Right kidney (tissue), 9 donors: ENCODE data around the gene RAB11FIP5.
"Not testable (repeated sequence)": the region's sequence is repeated elsewhere in the genome, so short reads cannot be mapped to it uniquely, and the experiment has no call there.

ENCODE experiments used
- DNase-seq: peaks from one replicate; pipeline ENCODE4 v3.0.0-alpha.2; 2016
- long read RNA-seq, 8 donors: transcript quantifications; one replicate each; lab custom pipeline, GENCODE V29; 2026

The RAB11FIP5 gene
- long read RNA-seq, donor 1, full-length matches to known transcripts: 3 of 3 reads
- long read RNA-seq, donor 1, partial matches to known transcripts: 0 of 3 reads
- long read RNA-seq, donor 1, other reads (novel, unspliced or antisense): 0 of 3 reads
- long read RNA-seq, donor 2, full-length matches to known transcripts: 6 of 12 reads
- long read RNA-seq, donor 2, partial matches to known transcripts: 6 of 12 reads
- long read RNA-seq, donor 2, other reads (novel, unspliced or antisense): 0 of 12 reads
- long read RNA-seq, donor 3, full-length matches to known transcripts: 1 of 10 reads
- long read RNA-seq, donor 3, partial matches to known transcripts: 9 of 10 reads
- long read RNA-seq, donor 3, other reads (novel, unspliced or antisense): 0 of 10 reads
- long read RNA-seq, donor 4, full-length matches to known transcripts: 3 of 3 reads
- long read RNA-seq, donor 4, partial matches to known transcripts: 0 of 3 reads
- long read RNA-seq, donor 4, other reads (novel, unspliced or antisense): 0 of 3 reads
- long read RNA-seq, donor 5, full-length matches to known transcripts: 4 of 19 reads
- long read RNA-seq, donor 5, partial matches to known transcripts: 6 of 19 reads
- long read RNA-seq, donor 5, other reads (novel, unspliced or antisense): 9 of 19 reads
- long read RNA-seq, donor 6, full-length matches to known transcripts: 4 of 27 reads
- long read RNA-seq, donor 6, partial matches to known transcripts: 23 of 27 reads
- long read RNA-seq, donor 6, other reads (novel, unspliced or antisense): 0 of 27 reads
- long read RNA-seq, donor 7, full-length matches to known transcripts: 3 of 20 reads
- long read RNA-seq, donor 7, partial matches to known transcripts: 17 of 20 reads
- long read RNA-seq, donor 7, other reads (novel, unspliced or antisense): 0 of 20 reads
- long read RNA-seq, donor 8, full-length matches to known transcripts: 6 of 6 reads
- long read RNA-seq, donor 8, partial matches to known transcripts: 0 of 6 reads
- long read RNA-seq, donor 8, other reads (novel, unspliced or antisense): 0 of 6 reads

DNA sequence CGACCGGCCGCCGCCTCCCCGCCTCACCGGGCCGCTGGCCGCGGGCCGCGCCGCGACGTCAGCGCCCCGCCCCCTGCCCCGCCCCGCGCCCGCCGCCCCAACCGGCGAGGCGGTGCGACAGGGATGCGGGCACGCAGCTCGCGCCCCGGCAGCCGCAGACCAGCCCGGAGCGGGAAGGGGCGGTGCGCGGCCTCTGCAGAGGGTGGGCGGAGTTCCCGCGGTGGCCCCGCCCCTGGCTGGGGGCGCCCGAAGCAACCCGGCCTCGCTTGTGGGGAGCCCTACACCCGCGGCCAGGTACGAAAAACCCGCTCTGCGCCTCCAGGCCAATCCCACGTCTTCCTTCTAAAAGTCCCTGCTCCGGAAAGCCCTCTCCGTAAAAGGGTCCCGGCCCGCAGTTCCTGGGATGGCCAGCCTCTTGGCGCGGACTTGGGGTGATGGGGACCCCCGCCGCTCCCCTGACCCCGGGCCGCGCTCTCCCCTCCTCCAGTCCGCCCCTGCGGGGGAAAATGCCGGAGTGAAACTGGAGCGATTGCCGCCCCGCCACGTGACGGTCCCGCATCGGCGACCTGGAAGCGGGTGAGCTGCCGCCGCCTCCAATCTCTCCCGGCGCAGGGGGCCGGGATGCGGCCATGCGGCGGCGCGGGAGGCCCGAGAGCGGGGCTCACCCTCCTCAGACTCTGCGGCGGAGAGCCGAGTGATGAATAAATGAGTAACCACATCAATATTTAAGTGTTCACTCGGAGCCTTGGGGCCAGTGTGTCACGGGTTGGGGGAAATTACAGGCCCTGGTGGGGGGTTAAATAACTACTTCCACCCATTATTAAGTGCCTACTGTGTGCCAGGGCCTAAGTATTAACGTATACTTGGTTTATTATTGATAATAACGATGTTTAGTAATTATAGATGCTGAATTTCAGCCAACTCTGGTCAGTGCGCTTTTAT, at the start of gene RAB11FIP5:
Gene RAB11FIP5, minus strand, starts transcription at position 36 of the 942 bp plus-strand sequence. CDS start 171 bp downstream, outside the sequence.
- DNase-seq: peak; percentile 88

DNA sequence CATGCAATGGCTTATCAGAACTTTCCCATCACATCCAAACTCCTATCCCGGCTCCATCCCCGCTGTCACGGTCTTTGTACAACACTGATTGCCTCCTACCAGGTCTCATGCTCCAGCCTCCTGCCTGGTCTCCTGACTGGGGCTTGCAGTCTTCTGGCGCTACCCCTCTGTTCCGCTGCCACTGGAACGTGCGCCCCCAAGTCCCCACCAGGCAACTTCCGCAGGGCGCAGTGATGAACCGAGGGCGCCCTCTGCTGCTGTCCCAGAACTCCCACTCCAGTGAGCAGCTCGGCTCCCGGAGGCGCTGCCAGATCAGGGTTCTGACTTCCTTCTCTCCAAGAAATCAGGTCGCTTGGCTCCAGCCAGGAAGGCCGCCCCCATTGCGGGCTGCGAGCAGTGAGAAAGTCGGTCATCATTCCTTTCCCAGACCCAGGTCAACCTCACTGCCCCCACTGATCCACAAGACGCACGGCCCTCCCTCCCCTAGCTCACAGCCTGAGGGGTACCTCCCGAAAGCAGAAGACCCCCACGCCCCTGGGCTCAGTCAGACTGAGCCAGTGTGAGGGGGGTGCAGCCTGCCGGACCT, 43.9 kb upstream of the RAB11FIP5 start:
- peak; percentile 57 for DNase-seq

DNA sequence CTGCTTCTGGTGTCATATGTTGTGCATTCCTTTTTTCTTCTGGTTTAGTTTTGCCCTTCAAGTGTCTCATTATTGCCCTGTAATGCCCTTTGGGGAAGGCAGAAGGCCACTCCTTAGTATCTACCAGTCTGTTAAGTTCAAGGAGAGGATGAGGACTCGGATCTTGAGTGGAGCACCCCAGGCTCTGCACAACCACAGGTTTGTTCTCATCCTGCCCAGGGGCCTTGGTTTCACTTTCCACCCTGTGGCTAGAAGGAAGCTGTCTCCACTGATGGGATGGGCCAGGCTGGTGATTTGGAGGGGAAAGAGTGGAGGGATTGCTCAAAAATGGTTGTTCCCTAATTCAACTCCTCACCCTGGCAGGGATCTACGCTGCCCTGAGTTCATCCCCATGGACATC, 30.2 kb upstream of the RAB11FIP5 start:
- DNase-seq: no peak

GRCh38 chr2:73141896-73142295, 29.1 kb upstream of the RAB11FIP5 start:
- DNase-seq: no peak

DNA sequence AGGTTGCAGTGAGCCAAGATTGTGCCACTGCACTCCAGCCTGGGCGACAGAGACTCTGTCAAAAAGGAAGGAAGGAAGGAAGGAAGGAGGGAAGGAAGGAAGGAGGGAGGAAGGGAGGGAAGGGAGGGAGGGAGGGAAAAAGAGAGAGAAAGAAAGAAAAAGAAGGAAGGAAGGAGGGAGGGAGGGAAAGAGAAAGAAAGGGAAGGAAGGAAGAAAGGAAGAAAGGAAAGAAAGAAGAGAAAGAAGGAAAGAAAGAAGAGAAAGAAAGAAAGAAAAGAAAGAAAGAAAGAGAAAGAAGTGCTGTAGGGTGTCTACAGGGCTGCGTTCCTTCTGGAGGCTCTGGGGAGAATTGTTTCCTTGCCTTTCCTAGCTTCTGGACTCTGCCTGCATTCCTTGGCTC, 22.5 kb upstream of the RAB11FIP5 start:
- no peak for DNase-seq

DNA sequence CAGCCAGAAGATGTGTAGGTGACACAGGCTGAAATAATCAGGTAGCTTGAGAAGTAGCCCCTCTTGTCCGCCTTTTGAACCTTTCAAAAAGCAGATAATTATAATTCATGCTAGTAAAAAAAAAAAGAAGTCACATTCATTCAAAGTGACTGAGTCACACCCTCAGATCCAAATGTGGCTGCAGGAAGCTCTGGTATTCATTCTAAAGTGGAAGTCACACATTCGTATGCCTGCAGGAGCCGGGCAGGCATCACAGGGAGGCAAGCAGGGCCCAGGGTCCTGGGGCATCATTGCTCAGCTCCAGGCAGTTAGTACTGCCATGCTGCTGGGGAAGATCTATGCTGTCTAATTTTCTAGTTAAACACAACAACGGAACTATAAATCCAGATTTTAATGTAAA, 21.7 kb upstream of the RAB11FIP5 start:
- no peak for DNase-seq

- DNase-seq: no peak
Measured at GRCh38 chr2:73133566-73134197, 20.9 kb upstream of the RAB11FIP5 start.

DNA sequence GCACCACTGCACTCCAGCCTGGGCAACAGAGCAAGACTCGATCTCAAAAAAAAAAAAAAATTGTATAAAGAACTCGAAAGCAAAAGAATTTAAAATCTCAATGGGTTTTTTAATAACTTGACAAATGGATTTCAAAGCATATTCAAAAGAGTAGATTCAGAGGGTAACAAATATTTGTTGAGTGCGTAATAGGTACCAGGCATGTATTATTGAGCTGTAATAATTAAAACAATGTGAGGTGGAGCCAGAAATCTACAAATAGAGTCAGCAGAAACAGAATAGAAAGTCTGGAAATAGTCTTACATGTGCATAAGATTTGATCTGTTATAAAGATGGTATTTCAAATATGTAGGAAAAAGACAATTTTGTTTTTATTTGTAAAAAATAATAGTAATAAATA, 19.1 kb upstream of the RAB11FIP5 start:
- DNase-seq: no peak

GRCh38 chr2:73130790-73131189, 18.0 kb upstream of the RAB11FIP5 start:
- DNase-seq: no peak

DNA sequence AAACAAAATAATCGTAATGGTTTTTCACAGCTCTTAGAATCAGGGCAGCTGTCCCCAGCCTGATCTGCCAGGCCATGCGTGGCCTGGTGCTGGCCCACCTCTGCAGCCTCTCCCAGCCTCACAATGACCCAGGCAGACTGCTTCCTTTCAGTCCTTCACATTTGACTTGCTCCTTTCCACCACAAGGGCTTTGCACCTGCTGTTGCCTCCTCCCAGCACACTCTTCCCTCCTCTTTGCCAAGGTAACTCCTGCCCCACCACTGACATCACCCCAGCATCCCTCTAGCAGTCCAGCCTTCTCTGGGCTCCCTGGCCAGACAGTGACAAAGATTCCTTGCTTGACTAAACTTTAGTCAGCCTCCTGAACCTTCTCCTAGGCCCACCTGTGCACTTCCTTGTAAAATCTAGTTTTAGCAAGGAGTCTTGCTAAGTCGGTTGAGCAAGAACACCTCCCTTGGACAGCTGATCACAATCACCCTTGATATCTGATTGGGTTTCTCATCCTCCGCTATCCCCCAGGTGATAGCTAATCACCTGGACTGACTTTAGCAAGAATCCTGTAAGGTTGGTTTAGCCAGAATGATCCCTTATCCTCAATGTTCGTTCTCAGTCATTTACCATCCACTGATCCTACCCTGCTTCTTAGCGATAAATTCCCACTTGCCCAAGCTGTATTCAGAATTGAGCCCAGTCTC, 16.2 kb upstream of the RAB11FIP5 start:
- no peak for DNase-seq

GRCh38 chr2:73122536-73122935, 9.8 kb upstream of the RAB11FIP5 start:
- no peak for DNase-seq

GRCh38 chr2:73119611-73120239, 7.0 kb upstream of the RAB11FIP5 start:
- not testable (repeated sequence) for DNase-seq

DNA sequence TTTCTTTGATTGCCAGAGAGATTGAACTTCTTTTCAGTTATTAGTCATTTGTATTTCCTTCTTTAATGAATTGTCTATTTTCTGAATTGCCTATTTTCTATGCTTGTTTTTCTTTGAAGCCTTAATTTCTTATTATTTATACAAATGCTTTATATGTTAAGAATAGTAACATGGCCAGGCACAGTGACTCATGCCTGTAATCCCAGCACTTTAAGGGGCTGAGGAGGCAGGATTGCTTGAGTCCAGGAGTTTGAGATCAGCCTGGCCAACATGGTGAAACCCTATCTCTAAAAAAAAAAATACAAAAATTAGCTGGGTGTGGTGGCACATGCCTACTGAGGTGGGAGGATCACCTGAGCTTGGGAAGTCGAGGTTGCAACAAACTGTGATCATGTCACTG, 4.7 kb upstream of the RAB11FIP5 start:
- DNase-seq: no peak

- no peak for DNase-seq
Measured at GRCh38 chr2:73116182-73116960, 3.6 kb upstream of the RAB11FIP5 start.

DNA sequence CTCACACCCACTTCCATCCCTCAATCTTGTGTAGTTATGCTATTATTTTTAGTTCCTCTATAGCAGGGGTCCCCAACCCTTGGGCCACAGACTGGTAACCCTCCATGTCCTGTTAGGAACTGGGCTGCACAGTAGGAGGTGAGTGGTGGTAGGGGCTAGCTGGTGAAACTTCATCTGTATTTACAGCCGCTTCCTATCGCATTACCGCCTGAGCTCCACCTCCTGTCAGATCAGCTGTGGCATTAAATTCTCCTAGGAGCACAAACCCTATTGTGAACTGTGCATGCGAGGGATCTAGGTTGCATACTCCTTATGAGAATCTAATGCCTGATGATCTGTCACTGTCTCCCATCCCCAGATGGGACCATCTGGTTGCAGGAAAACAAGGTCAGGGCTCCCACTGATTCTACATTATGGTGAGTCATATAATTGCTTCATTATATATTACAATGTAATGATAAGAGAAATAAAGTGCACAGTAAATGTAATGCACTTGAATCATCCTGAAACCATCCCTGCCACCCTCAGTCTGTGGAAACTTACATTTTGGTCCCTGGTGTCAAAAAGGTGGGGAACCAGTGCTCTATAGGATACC, 1.6 kb upstream of the RAB11FIP5 start:
- no peak for DNase-seq

DNA sequence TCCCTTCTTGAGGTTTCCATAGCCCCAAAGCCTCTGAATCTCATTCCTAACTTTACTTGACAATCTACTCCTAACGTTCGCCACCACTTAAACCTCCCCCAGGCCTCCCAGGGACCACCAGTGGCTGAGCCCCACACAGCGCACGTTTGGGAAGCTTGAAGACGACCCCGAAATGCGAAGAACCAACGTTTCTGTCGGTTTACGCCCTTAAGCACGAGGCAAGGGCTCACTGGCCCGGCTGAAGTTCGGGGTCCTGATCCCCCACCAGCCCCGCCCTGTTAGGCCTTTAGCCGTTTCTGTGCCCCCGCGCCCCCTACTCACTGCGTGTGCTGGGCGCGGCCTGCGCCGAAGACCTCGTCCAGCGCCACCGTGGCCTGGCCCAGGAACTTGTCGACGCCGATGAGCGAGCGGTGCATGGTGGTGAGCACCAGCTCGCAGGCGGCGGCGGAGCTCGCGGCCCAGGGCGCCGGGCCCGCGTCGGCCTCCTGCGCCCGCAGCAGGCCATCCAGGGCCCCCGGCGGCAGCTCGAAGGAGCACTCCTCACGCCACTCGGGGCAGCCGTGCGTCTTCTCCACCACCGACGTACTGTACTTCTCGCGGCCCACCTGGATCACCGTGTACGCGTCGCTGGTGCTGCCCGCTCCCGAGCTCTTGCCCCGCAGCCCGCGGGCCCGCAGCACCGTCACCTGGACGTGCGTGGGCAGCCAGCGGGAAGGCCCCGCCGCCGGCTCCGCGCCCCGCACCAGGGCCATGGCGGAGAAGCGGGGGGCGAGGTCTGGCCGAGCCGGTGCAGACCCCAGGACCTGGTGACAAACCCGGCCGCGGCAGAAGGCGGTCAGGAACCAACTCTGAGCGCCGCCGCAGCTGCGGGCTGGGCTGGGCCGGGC, 479 bp downstream of the RAB11FIP5 start:
- peak; percentile 86 for DNase-seq
